Stimulated activated memory B cell treated with anti-CD40 and anti-IgM and Interleukin-4, amounts not matched to agents 10 μg/mL and 1 μg/mL and 100 μg/mL, for 72 hours (primary cell): ENCODE results near the gene DOCK8.

Experiments used
- ATAC-seq: fragments of 150-1000 bp; cut with Tn5 transposase; 2 replicates; pipeline ENCODE4 v1.10.0; 2021
- H3K27ac Mint-ChIP-seq: one replicate; pipeline ENCODE4 v1.8.0; 2022; ENCODE audit warnings: mild to moderate bottlenecking, mixed read lengths
- H3K27me3 Mint-ChIP-seq: one replicate; pipeline ENCODE4 v1.8.0; 2022; ENCODE audit warnings: mixed read lengths
- H3K36me3 Mint-ChIP-seq: one replicate; pipeline ENCODE4 v1.8.0; 2022; ENCODE audit warnings: mixed read lengths
- H3K4me1 Mint-ChIP-seq: one replicate; pipeline ENCODE4 v1.8.0; 2022; ENCODE audit warnings: mixed read lengths
- H3K4me3 Mint-ChIP-seq: one replicate; pipeline ENCODE4 v1.8.0; 2022; ENCODE audit warnings: mild to moderate bottlenecking, moderate library complexity, mixed read lengths
- H3K9me3 Mint-ChIP-seq: one replicate; pipeline ENCODE4 v1.8.0; 2022; ENCODE audit warnings: mixed read lengths

DOCK8 gene

DNA sequence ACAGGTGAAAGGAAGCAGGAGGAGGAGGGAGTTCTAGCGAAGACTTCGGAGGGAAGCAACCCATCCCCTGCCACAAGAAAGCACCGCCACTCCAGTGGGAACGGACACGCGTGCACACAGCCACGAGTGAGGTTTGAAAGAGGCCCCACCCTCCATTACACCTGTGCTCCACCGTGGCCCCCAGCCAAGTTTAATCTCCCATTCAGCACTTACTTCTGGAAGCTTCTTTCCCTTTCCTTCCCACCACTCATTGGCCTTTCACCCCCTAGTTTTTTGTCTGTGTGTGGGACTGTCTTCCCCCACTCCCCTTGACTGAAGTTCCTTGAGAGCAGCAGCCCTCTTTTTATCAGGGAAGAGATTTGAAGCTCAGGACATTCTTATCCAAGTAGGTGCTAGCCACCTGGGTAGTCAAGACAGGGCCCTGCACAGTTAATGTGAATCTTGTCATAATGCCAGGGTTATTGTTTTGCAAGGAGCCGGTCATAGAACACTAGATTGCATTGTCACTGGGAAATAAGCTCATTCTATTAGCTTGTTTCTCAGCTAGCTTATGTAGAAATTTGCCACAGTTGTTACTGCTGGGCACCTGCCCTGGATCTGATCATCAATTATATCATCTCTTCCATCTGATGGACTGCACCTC, 256.0 kb downstream of the DOCK8 start:
- Mint-ChIP-seq H3K36me3 (peaks cover 16% of the 10 kb centered on the region), H3K27me3 (no peaks in the 10 kb centered on the region), H3K4me1 (peaks cover 34% of the 10 kb centered on the region), H3K4me3 (peak overlapping the region; percentile 96), H3K27ac (peak overlapping the region; percentile 97), H3K9me3 (no peaks in the 10 kb centered on the region)
- peak; percentile 4 for ATAC-seq

- Mint-ChIP-seq H3K36me3 (peaks cover 12% of the 10 kb centered on the region), H3K4me3 (peak overlapping the region; percentile 96), H3K4me1 (peaks cover 34% of the 10 kb centered on the region), H3K9me3 (no peaks in the 10 kb centered on the region), H3K27ac (no peak overlapping the region), H3K27me3 (no peaks in the 10 kb centered on the region)
- ATAC-seq, result no peak
Observed at GRCh38 chr9:471320-471719, 256.7 kb downstream of the DOCK8 start.

DNA sequence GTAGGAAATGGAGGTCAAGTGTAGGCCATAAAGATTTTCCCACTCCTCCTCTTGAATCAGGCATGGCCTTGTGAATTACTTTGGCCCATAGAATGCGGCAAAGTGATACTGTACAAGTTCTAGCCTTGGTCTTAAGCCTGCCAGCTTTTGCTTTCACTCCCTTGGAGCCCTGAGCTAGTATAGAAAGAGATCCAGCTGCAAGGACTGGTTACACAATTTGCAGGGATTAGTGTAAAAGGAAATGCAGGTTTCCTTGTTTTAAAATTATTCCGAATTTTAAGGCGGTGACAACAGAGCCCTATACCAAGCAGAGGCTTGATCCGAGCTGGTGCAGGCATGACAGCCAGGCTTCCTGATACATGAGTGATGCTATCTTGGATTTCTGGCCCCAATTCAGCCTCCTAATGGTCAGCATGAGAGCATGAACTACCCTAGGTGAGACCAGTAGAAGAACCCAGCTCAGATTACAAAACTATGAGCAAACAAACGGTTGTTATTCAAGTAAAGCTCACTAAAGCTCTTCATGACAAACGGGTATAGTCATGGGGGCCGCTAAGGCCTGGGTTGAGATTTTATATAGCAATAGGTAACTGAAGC, 257.9 kb downstream of the DOCK8 start:
- H3K27ac Mint-ChIP-seq, result no peak overlapping the region
- no peaks in the 10 kb centered on the region for H3K27me3 Mint-ChIP-seq
- H3K4me1 Mint-ChIP-seq, result peaks cover 34% of the 10 kb centered on the region
- no peak overlapping the region for H3K4me3 Mint-ChIP-seq
- H3K36me3 Mint-ChIP-seq, result peaks cover 17% of the 10 kb centered on the region
- H3K9me3 Mint-ChIP-seq, result no peaks in the 10 kb centered on the region
- no peak for ATAC-seq

GRCh38 chr9:477193-477592, 262.5 kb downstream of the DOCK8 start:
- Mint-ChIP-seq H3K36me3 (peaks cover 21% of the 10 kb centered on the region), H3K4me1 (no peaks in the 10 kb centered on the region), H3K9me3 (no peaks in the 10 kb centered on the region), H3K27me3 (no peaks in the 10 kb centered on the region), H3K4me3 (no peak overlapping the region), H3K27ac (no peak overlapping the region)
- no peak for ATAC-seq

DNA sequence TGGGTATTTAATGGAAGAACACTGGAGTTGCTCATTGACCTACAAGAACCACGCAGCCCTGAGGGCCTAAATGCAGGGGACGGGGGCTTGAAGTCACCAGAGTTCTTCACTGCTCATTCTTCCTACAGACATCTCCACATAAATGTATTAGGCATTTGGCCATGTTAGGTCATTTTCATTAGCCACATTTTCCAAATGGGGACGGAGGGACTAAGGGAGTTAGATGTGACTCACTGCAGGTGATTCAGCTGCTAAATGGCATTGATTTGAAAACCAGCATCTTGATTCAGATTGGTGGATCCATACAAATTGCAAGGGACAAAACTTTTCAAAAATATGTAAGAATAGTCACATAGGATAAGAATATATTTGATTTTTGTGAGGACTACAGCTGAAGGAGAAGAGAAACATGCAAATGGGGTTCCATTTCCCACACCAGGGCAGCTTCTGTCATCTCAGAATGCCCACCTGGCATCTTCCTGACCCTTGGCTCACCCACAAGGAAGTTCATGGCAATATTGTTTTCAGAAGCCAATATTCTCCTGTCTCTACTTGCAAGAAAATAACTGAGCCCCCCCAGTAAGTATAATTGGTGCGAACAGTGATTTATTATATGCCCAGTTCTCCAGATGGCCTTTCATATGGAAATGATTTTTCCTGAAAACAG, 264.8 kb downstream of the DOCK8 start:
- no peak for ATAC-seq
- H3K27me3 Mint-ChIP-seq, result no peaks in the 10 kb centered on the region
- no peaks in the 10 kb centered on the region for H3K9me3 Mint-ChIP-seq
- H3K4me1 Mint-ChIP-seq, result no peaks in the 10 kb centered on the region
- no peak overlapping the region for H3K4me3 Mint-ChIP-seq
- peaks cover 28% of the 10 kb centered on the region for H3K36me3 Mint-ChIP-seq
- no peak overlapping the region for H3K27ac Mint-ChIP-seq

DNA sequence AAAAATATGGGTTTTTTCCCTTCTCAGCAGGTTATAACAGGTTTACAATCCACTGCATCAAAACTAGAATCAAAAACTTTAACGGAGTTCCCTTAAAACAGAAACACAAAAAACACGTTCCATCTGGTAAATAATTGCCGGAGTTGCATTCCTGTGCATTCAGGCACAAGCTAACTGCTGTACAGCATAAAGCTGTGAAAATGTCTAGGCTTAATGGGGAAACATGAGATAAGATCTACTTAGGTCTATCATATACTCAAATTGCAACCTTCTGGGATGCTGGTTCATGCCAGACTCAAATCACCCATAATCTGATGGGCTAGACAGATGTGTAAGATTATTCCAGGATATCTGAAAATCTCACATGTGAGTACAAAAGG, 265.3 kb downstream of the DOCK8 start:
- Mint-ChIP-seq H3K36me3 (peaks cover 24% of the 10 kb centered on the region), H3K4me3 (no peak overlapping the region), H3K4me1 (no peaks in the 10 kb centered on the region), H3K9me3 (no peaks in the 10 kb centered on the region), H3K27me3 (no peaks in the 10 kb centered on the region), H3K27ac (no peak overlapping the region)
- ATAC-seq, result no peak

GRCh38 chr9:482739-483138, 268.1 kb downstream of the DOCK8 start:
- no peaks in the 10 kb centered on the region for H3K4me1 Mint-ChIP-seq
- H3K4me3 Mint-ChIP-seq, result no peak overlapping the region
- no peak for ATAC-seq
- peaks cover 11% of the 10 kb centered on the region for H3K36me3 Mint-ChIP-seq
- H3K27ac Mint-ChIP-seq, result no peak overlapping the region
- no peaks in the 10 kb centered on the region for H3K27me3 Mint-ChIP-seq
- H3K9me3 Mint-ChIP-seq, result no peaks in the 10 kb centered on the region

GRCh38 chr9:486156-486555, 271.5 kb downstream of the DOCK8 start:
- peaks cover 9% of the 10 kb centered on the region for H3K36me3 Mint-ChIP-seq
- no peaks in the 10 kb centered on the region for H3K9me3 Mint-ChIP-seq
- H3K4me1 Mint-ChIP-seq, result no peaks in the 10 kb centered on the region
- no peaks in the 10 kb centered on the region for H3K27me3 Mint-ChIP-seq
- no peak overlapping the region for H3K27ac Mint-ChIP-seq
- no peak overlapping the region for H3K4me3 Mint-ChIP-seq
- ATAC-seq, result no peak

GRCh38 chr9:487429-487828, 272.8 kb downstream of the DOCK8 start:
- no peaks in the 10 kb centered on the region for H3K4me1 Mint-ChIP-seq
- peaks cover 9% of the 10 kb centered on the region for H3K36me3 Mint-ChIP-seq
- H3K9me3 Mint-ChIP-seq, result no peaks in the 10 kb centered on the region
- H3K27ac Mint-ChIP-seq, result no peak overlapping the region
- H3K27me3 Mint-ChIP-seq, result no peaks in the 10 kb centered on the region
- no peak overlapping the region for H3K4me3 Mint-ChIP-seq
- no peak for ATAC-seq

- no peak for ATAC-seq
- Mint-ChIP-seq H3K4me3 (no peak overlapping the region), H3K36me3 (peaks cover 7% of the 10 kb centered on the region), H3K9me3 (no peaks in the 10 kb centered on the region), H3K27ac (no peak overlapping the region), H3K27me3 (no peaks in the 10 kb centered on the region), H3K4me1 (no peaks in the 10 kb centered on the region)
Observed at GRCh38 chr9:488448-488847, 273.8 kb downstream of the DOCK8 start.

GRCh38 chr9:489198-490197, 274.8 kb downstream of the DOCK8 start:
- H3K4me3 Mint-ChIP-seq, result no peak overlapping the region
- H3K9me3 Mint-ChIP-seq, result no peaks in the 10 kb centered on the region
- no peaks in the 10 kb centered on the region for H3K4me1 Mint-ChIP-seq
- no peaks in the 10 kb centered on the region for H3K36me3 Mint-ChIP-seq
- no peak overlapping the region for H3K27ac Mint-ChIP-seq
- no peaks in the 10 kb centered on the region for H3K27me3 Mint-ChIP-seq
- ATAC-seq, result no peak

DNA sequence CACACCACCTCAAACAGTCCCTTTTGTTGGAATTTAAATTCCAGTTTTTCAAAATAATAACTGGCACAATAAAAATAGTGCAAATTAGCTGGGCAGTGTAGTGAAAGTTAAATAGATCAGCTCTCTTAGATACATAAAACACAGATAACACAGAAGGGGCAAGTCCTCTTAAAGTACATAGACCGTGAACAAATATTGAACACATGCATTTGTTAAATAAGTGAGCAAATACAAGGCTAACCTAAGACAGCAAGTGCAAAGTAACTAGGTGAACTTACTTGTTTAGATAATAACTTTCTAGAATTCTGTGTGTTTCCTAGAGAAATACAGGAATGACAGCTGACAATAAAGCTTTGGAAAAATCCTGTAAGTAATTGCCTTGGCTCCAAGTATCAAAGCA, 280.1 kb downstream of the DOCK8 start:
- Mint-ChIP-seq H3K27ac (no peak overlapping the region), H3K36me3 (peaks cover 6% of the 10 kb centered on the region), H3K4me3 (no peak overlapping the region), H3K9me3 (no peaks in the 10 kb centered on the region), H3K27me3 (no peaks in the 10 kb centered on the region), H3K4me1 (no peaks in the 10 kb centered on the region)
- no peak for ATAC-seq

DNA sequence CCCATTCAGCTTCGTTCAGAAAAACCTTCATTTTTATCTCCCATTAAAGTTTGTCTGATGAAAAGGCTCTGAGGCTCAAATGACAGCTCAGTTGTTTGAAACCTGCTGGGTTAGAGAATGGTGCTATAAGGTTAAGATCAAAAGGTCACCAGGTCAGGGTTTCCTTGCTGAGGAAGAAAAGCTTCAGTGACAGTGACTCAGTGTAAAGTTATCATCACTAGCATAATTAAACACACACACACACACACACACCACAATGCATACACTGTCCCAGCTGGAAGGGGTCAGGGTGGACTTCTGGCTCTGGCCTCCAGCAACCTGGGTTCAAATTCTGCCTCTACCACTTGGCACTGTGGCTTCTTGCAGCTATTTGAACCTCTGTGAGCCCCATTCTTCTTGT, 281.1 kb downstream of the DOCK8 start:
- no peaks in the 10 kb centered on the region for H3K27me3 Mint-ChIP-seq
- H3K9me3 Mint-ChIP-seq, result no peaks in the 10 kb centered on the region
- ATAC-seq, result no peak
- no peaks in the 10 kb centered on the region for H3K4me1 Mint-ChIP-seq
- H3K4me3 Mint-ChIP-seq, result no peak overlapping the region
- H3K27ac Mint-ChIP-seq, result no peak overlapping the region
- H3K36me3 Mint-ChIP-seq, result peaks cover 6% of the 10 kb centered on the region

GRCh38 chr9:503326-503725, 288.7 kb downstream of the DOCK8 start:
- ATAC-seq, result no peak
- H3K36me3 Mint-ChIP-seq, result no peaks in the 10 kb centered on the region
- H3K4me1 Mint-ChIP-seq, result peaks cover 14% of the 10 kb centered on the region
- H3K4me3 Mint-ChIP-seq, result peak overlapping the region; percentile 87
- H3K27ac Mint-ChIP-seq, result peak overlapping the region; percentile 83
- H3K9me3 Mint-ChIP-seq, result no peaks in the 10 kb centered on the region
- H3K27me3 Mint-ChIP-seq, result no peaks in the 10 kb centered on the region
